Neutrophil (primary cell): ENCODE results near the gene ANO10.
A peak's percentile ranks its signal among the peaks of the same experiment; 100 is the strongest.

Source experiments
- H3K27ac ChIP-seq: fragments of 200-600 bp; sonication (generic); 2 replicates; pipeline ENCODE4 v1.5.1; 2016; ENCODE audit warnings: mild to moderate bottlenecking, moderate library complexity
- H3K27me3 ChIP-seq: fragments of 200-600 bp; sonication (generic); 2 replicates; pipeline ENCODE4 v1.6.0; 2016; ENCODE audit warnings: mild to moderate bottlenecking
- H3K36me3 ChIP-seq: fragments of 200-600 bp; sonication (generic); 2 replicates; pipeline ENCODE4 v1.5.1; 2017
- H3K4me1 ChIP-seq, 2 experiments: fragments of 200-600 bp in 1 of 2; sonication (generic) in 1 of 2; 1 replicate in 1 of 2; 2 replicates in 1 of 2; pipeline versions ENCODE4 v1.5.1 to v1.6.1; 2013 to 2016; ENCODE audit warnings: low read depth in 1 of 2, low read length in 1 of 2, mild to moderate bottlenecking in 1 of 2, moderate library complexity in 1 of 2; ENCODE audit not compliant: control insufficient read depth in 1 of 2, insufficient read depth in 1 of 2
- H3K4me3 ChIP-seq, 2 experiments: fragments of 200-600 bp in 1 of 2; sonication (generic) in 1 of 2; 1 replicate in 1 of 2; 2 replicates in 1 of 2; pipeline ENCODE4 v1.5.1; 2013 to 2016; ENCODE audit warnings: low read depth in 1 of 2, low read length in 1 of 2, mild to moderate bottlenecking in 1 of 2, moderate library complexity in 1 of 2
- H3K9me3 ChIP-seq: fragments of 200-600 bp; sonication (generic); 2 replicates; pipeline ENCODE4 v1.5.1; 2016
- CTCF ChIP-seq: fragments of 200-600 bp; sonication (generic); IDR thresholded peaks from 2 replicates; pipeline ENCODE4 v1.5.1; 2016; ENCODE audit warnings: antibody characterized with exemption

Gene ANO10

GRCh38 chr3:43512754-43513404 is 108.9 kb downstream of the ANO10 start:
- no peaks in the 10 kb centered on the region for H3K27me3 ChIP-seq
- no peak overlapping the region for H3K4me3 ChIP-seq
- H3K27ac ChIP-seq: no peak overlapping the region
- no peaks in the 10 kb centered on the region for H3K4me1 ChIP-seq
- no peak for TF ChIP-seq CTCF
- peaks cover 13% of the 10 kb centered on the region for H3K36me3 ChIP-seq
- H3K9me3 ChIP-seq: no peaks in the 10 kb centered on the region

GRCh38 chr3:43506644-43507043 is 115.2 kb downstream of the ANO10 start:
- Histone ChIP-seq H3K9me3 (no peaks in the 10 kb centered on the region), H3K36me3 (peaks cover 5% of the 10 kb centered on the region), H3K4me1 (peaks cover 14 to 16% of the 10 kb centered on the region in 2 experiments), H3K27ac (peak overlapping the region; percentile 24), H3K27me3 (no peaks in the 10 kb centered on the region), H3K4me3 (no peak overlapping the region)
- no peak for TF ChIP-seq CTCF

- no peak overlapping the region for H3K4me3 ChIP-seq
- TF ChIP-seq CTCF: no peak
- H3K9me3 ChIP-seq: no peaks in the 10 kb centered on the region
- no peak overlapping the region for H3K27ac ChIP-seq
- H3K4me1 ChIP-seq: peaks cover 15 to 19% of the 10 kb centered on the region in 2 experiments
- H3K36me3 ChIP-seq: no peaks in the 10 kb centered on the region
- no peaks in the 10 kb centered on the region for H3K27me3 ChIP-seq
Observed at GRCh38 chr3:43505351-43505750, 116.5 kb downstream of the ANO10 start.

- Histone ChIP-seq H3K9me3 (no peaks in the 10 kb centered on the region), H3K27ac (no peak overlapping the region), H3K36me3 (no peaks in the 10 kb centered on the region), H3K4me1 (peaks cover 27 to 36% of the 10 kb centered on the region in 2 experiments), H3K27me3 (no peaks in the 10 kb centered on the region), H3K4me3 (no peak overlapping the region)
- TF ChIP-seq CTCF: no peak
Observed at GRCh38 chr3:43503067-43503728, 118.6 kb downstream of the ANO10 start.

GRCh38 chr3:43499256-43499655 is 122.6 kb downstream of the ANO10 start:
- Histone ChIP-seq H3K36me3 (no peaks in the 10 kb centered on the region), H3K9me3 (no peaks in the 10 kb centered on the region), H3K4me3 (no peak overlapping the region), H3K27ac (peak overlapping the region; percentile 69), H3K27me3 (no peaks in the 10 kb centered on the region), H3K4me1 (peaks cover 22 to 28% of the 10 kb centered on the region in 2 experiments)
- TF ChIP-seq CTCF: no peak
